CD4-positive, alpha-beta T cell (primary cell): ENCODE measurements around the gene SLC25A52. TPM values are rescaled to one million over a fixed set of nuclear protein-coding genes. Genes with fewer than 3 reads are reported as not detected.

Experiments
- ATAC-seq: fragments of 200-7000 bp; cut with Tn5 transposase; one replicate; pipeline ENCODE4 v1.10.0; 2022; ENCODE audit warnings: mild to moderate bottlenecking; ENCODE audit not compliant: poor library complexity
- CTCF ChIA-PET: fragments of 350-600 bp; sonication (Branson Sonifier 250); formaldehyde crosslinking; loops from one replicate; lab custom pipeline; 2021; ENCODE audit warnings: antibody characterized with exemption, inconsistent platforms; lab: Charles Lee
- POLR2A ChIA-PET: fragments of 350-600 bp; sonication (Branson Sonifier 250); formaldehyde crosslinking; loops from one replicate; lab custom pipeline; 2021; ENCODE audit warnings: antibody characterized with exemption, inconsistent platforms; lab: Charles Lee
- DNase-seq, 14 experiments: peaks; one replicate each; pipeline ENCODE4 v3.0.0-alpha.2; 2013 to 2020; ENCODE audit warnings: mixed read lengths in 2 of 14
- H3K27ac ChIP-seq, 2 donors: one replicate each; pipeline versions ENCODE4 v1.5.1 to v1.7.0; 2013; ENCODE audit warnings: low read length in 2 of 2, low read depth in 1 of 2, mild to moderate bottlenecking in 1 of 2
- H3K27me3 ChIP-seq, 2 experiments: 1 replicate in 1 of 2; 2 replicates in 1 of 2; pipeline versions ENCODE4 v1.6.1 to v1.7.0; 2013; ENCODE audit warnings: low read length in 2 of 2, control low read depth in 1 of 2, mild to moderate bottlenecking in 1 of 2, moderate library complexity in 1 of 2; ENCODE audit not compliant: insufficient read depth in 2 of 2, control insufficient read depth in 1 of 2
- H3K36me3 ChIP-seq: one replicate; pipeline ENCODE4 v1.6.1; 2013; ENCODE audit warnings: low read length, control low read depth; ENCODE audit not compliant: insufficient read depth
- H3K4me1 ChIP-seq: one replicate; pipeline ENCODE4 v1.6.1; 2013; ENCODE audit warnings: low read length, control low read depth; ENCODE audit not compliant: insufficient read depth
- H3K4me3 ChIP-seq: one replicate; pipeline ENCODE4 v1.5.1; 2013; ENCODE audit warnings: mild to moderate bottlenecking, low read length, moderate library complexity
- H3K9me3 ChIP-seq, 2 experiments: 1 replicate in 1 of 2; 2 replicates in 1 of 2; pipeline versions ENCODE4 v1.6.1 to v1.7.0; 2013; ENCODE audit warnings: low read length in 2 of 2, mild to moderate bottlenecking in 2 of 2, control low read depth in 1 of 2, moderate library complexity in 1 of 2; ENCODE audit not compliant: control insufficient read depth in 1 of 2, insufficient read depth in 1 of 2
- H3K27ac Mint-ChIP-seq: one replicate; pipeline ENCODE4 v1.8.0; 2020; ENCODE audit warnings: mixed read lengths
- H3K27me3 Mint-ChIP-seq: one replicate; pipeline ENCODE4 v1.8.0; 2021; ENCODE audit warnings: mixed read lengths
- H3K36me3 Mint-ChIP-seq: one replicate; pipeline ENCODE4 v1.8.0; 2021; ENCODE audit warnings: low read depth, mixed read lengths
- H3K4me1 Mint-ChIP-seq: one replicate; pipeline ENCODE4 v1.8.0; 2021; ENCODE audit warnings: low read depth, mixed read lengths
- H3K4me3 Mint-ChIP-seq: one replicate; pipeline ENCODE4 v1.8.0; 2020; ENCODE audit warnings: mild to moderate bottlenecking, mixed read lengths
- H3K9me3 Mint-ChIP-seq: one replicate; pipeline ENCODE4 v1.8.0; 2020; ENCODE audit warnings: mixed read lengths
- CTCF ChIP-seq: fragments of 200-600 bp; IDR thresholded peaks from one replicate; pipeline ENCODE4 v1.8.0; 2022; ENCODE audit warnings: antibody characterized with exemption, mild to moderate bottlenecking
- intact Hi-C, 2 experiments: fragments of 100-400 bp; cut with DNase I in 1 of 2; cut with micrococcal nuclease in 1 of 2; formaldehyde crosslinking; loops; one replicate each; pipeline versions ENCODE4 v1.15.1 to v1.9.0; 2023 to 2025; cut with DNase I, micrococcal nuclease
- total RNA-seq, 174 experiments: library from RNA in 2 of 174; stranded (reverse) in 2 of 174; gene quantifications; one replicate each; pipeline ENCODE4 v1.2.3 and lab custom pipeline; 2021 to 2026

The SLC25A52 gene
- total RNA-seq, 2 experiments from 2014 or later = not detected

DNA sequence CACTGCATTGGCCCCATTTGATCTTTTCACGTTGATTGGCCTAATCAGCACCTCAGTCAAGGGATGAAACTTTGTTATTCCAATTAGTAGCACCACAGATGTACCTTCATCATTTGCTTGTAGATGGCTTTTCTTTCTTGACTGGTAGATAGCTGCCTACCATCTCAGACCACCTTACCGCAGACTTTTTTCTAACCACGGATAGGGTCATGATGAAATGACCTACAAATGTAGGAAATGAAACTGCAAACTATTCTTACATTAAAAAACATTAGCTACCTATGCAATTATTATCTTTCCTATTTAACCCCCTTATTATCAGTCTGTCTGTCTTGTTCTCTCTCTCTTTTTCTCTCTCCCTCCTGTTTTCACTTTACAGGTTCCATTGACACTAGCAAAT, 22.4 kb upstream of the SLC25A52 start:
- no peaks in the 10 kb centered on the region for H3K36me3 ChIP-seq
- no peak overlapping the region for H3K27ac ChIP-seq
- H3K27ac Mint-ChIP-seq = no peak overlapping the region
- no peaks in the 10 kb centered on the region for H3K36me3 Mint-ChIP-seq
- DNase-seq (no peak), ATAC-seq (no peak)
- no peaks in the 10 kb centered on the region for H3K27me3 ChIP-seq
- H3K27me3 Mint-ChIP-seq = peaks cover 9% of the 10 kb centered on the region
- H3K9me3 Mint-ChIP-seq = peaks cover 2% of the 10 kb centered on the region
- H3K4me1 ChIP-seq = no peaks in the 10 kb centered on the region
- no peak overlapping the region for H3K4me3 ChIP-seq
- H3K4me1 Mint-ChIP-seq = no peaks in the 10 kb centered on the region
- H3K9me3 ChIP-seq = peaks cover 0 to 14% of the 10 kb centered on the region in 2 experiments
- no peak for TF ChIP-seq CTCF
- ChIA-PET CTCF (no interaction called here), POLR2A (no interaction called here)
- no peak overlapping the region for H3K4me3 Mint-ChIP-seq
- intact Hi-C loops = no loop called here

- Mint-ChIP-seq H3K27ac (no peak overlapping the region), H3K9me3 (peaks cover 4% of the 10 kb centered on the region), H3K27me3 (peaks cover 5% of the 10 kb centered on the region), H3K36me3 (no peaks in the 10 kb centered on the region), H3K4me3 (no peak overlapping the region), H3K4me1 (no peaks in the 10 kb centered on the region)
- ATAC-seq = no peak
- Histone ChIP-seq H3K36me3 (no peaks in the 10 kb centered on the region), H3K4me1 (no peaks in the 10 kb centered on the region), H3K4me3 (no peak overlapping the region), H3K9me3 (peaks cover 0 to 22% of the 10 kb centered on the region in 2 experiments), H3K27me3 (no peaks in the 10 kb centered on the region), H3K27ac (no peak overlapping the region)
- no peak for TF ChIP-seq CTCF
- ChIA-PET POLR2A (no interaction called here), CTCF (interaction anchor here (0.6 kb wide), 1 partner anchor 37 kb away, joined by 3 read pairs; no protein-coding TSS in a partner anchor)
- intact Hi-C loops = no loop called here
- no peak for DNase-seq
These were observed 17.8 kb upstream of the SLC25A52 start for GRCh38 chr18:31778391-31778950.

DNA sequence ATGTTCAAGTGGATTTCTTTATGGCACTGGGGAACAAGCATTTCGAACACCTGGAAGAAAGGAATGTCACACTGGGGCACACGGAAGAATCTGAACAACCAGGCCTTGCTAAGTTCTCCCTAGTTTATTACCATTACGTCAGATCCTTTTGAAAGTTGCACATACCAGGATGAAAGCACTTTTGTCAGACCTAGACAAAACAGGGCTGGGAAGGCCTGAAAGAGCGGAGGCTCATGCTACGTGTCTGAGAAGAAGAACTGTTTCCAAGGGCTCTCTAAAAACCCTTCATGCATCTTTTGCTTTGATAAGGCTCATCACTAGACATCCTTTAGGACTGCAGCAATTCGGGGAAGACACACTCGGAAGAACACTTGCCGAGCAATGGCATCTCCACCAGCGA, 15.4 kb upstream of the SLC25A52 start:
- TF ChIP-seq CTCF = no peak
- ChIA-PET CTCF (no interaction called here), POLR2A (no interaction called here)
- Mint-ChIP-seq H3K36me3 (no peaks in the 10 kb centered on the region), H3K4me3 (no peak overlapping the region), H3K4me1 (no peaks in the 10 kb centered on the region), H3K27ac (no peak overlapping the region), H3K9me3 (peaks cover 4% of the 10 kb centered on the region), H3K27me3 (no peaks in the 10 kb centered on the region)
- Histone ChIP-seq H3K27me3 (no peaks in the 10 kb centered on the region), H3K4me3 (no peak overlapping the region), H3K36me3 (no peaks in the 10 kb centered on the region), H3K27ac (no peak overlapping the region), H3K9me3 (peaks cover 0 to 22% of the 10 kb centered on the region in 2 experiments), H3K4me1 (no peaks in the 10 kb centered on the region)
- ATAC-seq (no peak), DNase-seq (no peak)
- intact Hi-C loops = no loop called here
